ENCODE data around the gene ZNF559.
A peak's percentile ranks its signal among the peaks of the same experiment; 100 is the strongest.
"Not testable (repeated sequence)": the region's sequence is repeated elsewhere in the genome, so short reads cannot be mapped to it uniquely, and the experiment has no call there.

The ZNF559 gene

DNA sequence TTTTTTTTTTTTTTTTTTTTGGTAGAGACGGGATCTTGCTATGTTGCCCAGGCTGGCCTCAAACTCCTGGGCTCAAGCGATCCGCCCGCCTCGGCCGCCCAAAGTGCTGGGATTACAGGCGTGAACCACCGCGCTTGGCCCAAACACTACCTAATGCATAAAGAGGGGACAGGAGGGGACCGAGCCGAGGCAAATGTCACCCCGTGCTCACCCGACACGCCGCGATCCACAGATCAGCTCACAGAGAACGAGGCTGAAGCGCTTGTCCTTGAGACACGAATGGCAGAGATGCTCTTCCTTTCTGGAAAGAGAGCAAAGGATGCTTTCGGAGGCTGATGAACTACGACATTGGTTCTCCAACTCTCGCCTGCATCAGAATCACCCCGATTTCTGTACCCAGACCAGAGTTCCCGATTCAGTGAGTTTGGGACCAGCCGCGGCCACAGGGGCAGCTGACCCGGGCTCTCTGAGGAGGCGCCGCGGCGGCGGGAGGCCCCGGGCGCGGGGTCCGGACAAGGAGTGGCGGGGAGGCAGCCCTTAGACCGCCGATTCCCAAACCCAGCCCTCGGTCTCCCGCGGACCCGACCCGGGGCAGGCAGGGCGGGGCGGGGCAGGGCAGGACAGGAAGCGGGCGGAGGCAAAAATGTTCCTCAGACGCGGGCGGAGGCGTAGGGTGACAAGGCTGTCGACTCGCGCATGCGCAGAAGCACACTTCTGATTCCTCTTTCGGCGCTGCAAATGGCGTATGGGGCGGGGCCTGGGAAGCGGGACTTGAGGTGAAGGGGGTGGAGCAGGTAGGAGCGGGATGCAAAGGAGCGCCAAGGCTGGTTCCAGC is 14.6 kb upstream of the ZNF559 start, which contains the start of gene ZNF699:
TSS of gene ZNF699 (minus strand) at position 700 of the 835 bp plus-strand sequence. CDS start 4,719 bp downstream, outside the sequence.
- Histone ChIP-seq H3K9me3 (ENCODE audit: insufficient read depth, low read length, severe bottlenecking) (no peaks in the 10 kb centered on the region), H3K27ac (ENCODE audit: low read length) (peak within 1 kb of the TSS; percentile 88), H3K4me2 (ENCODE audit: insufficient read depth, low read length) (peak within 1 kb of the TSS; percentile 69), H2AFZ (ENCODE audit: low read depth, low read length) (peak within 1 kb of the TSS; percentile 99), H3K4me3 (ENCODE audit: low read depth in 1 of 2, low read length in 2 of 2) (peak within 1 kb of the TSS; percentile 86 to 94), H3K36me3 (ENCODE audit: insufficient read depth, low read length) (peaks cover 5% of the 10 kb centered on the region; the same call in 1 of the 2 replicates), H3K4me1 (ENCODE audit: insufficient read depth, low read length) (peaks cover 42% of the 10 kb centered on the region), H3K9ac (ENCODE audit: low read depth, low read length) (peak within 1 kb of the TSS; percentile 87), H3K79me2 (ENCODE audit: insufficient read depth, low read length) (peaks cover 24% of the 10 kb centered on the region), H4K20me1 (ENCODE audit: insufficient read depth, low read length) (no peaks in the 10 kb centered on the region), H3K27me3 (ENCODE audit: insufficient read depth, low read length, poor library complexity) (no peaks in the 10 kb centered on the region)
- TF ChIP-seq, protein P1, sequence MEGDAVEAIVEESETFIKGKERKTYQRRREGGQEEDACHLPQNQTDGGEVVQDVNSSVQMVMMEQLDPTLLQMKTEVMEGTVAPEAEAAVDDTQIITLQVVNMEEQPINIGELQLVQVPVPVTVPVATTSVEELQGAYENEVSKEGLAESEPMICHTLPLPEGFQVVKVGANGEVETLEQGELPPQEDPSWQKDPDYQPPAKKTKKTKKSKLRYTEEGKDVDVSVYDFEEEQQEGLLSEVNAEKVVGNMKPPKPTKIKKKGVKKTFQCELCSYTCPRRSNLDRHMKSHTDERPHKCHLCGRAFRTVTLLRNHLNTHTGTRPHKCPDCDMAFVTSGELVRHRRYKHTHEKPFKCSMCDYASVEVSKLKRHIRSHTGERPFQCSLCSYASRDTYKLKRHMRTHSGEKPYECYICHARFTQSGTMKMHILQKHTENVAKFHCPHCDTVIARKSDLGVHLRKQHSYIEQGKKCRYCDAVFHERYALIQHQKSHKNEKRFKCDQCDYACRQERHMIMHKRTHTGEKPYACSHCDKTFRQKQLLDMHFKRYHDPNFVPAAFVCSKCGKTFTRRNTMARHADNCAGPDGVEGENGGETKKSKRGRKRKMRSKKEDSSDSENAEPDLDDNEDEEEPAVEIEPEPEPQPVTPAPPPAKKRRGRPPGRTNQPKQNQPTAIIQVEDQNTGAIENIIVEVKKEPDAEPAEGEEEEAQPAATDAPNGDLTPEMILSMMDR (IDR thresholded peaks at IDR 0.05; ENCODE audit: borderline replicate concordance, extremely low read depth, low read length, poor library complexity, severe bottlenecking) = no peak
- TF ChIP-seq EZH2 (IDR thresholded peaks at IDR 0.05; ENCODE audit: borderline replicate concordance, low read depth, low read length, severe bottlenecking) = no peak
- peak; percentile 88 for ATAC-seq (ENCODE audit: insufficient read depth, low read depth)
- DNase-seq = peak; percentile 98

GRCh38 chr19:9309974-9310446 is 14.0 kb upstream of the ZNF559 start:
- peaks cover 24% of the 10 kb centered on the region for H3K79me2 ChIP-seq (ENCODE audit: insufficient read depth, low read length)
- peak overlapping the region; percentile 87 for H3K9ac ChIP-seq (ENCODE audit: low read depth, low read length)
- H3K4me2 ChIP-seq (ENCODE audit: insufficient read depth, low read length) = peak overlapping the region; percentile 69
- H3K27me3 ChIP-seq (ENCODE audit: insufficient read depth, low read length, poor library complexity) = no peaks in the 10 kb centered on the region
- H2AFZ ChIP-seq (ENCODE audit: low read depth, low read length) = peak overlapping the region; percentile 99
- peak; percentile 78 for ATAC-seq (ENCODE audit: insufficient read depth, low read depth)
- peak overlapping the region; percentile 88 for H3K27ac ChIP-seq (ENCODE audit: low read length)
- peak; percentile 90 for DNase-seq
- H3K9me3 ChIP-seq (ENCODE audit: insufficient read depth, low read length, severe bottlenecking) = no peaks in the 10 kb centered on the region
- peak overlapping the region; percentile 86 to 94 for H3K4me3 ChIP-seq (ENCODE audit: low read depth in 1 of 2, low read length in 2 of 2)
- peaks cover under 1% of the 10 kb centered on the region; the same call in 1 of the 2 replicates for H3K36me3 ChIP-seq (ENCODE audit: insufficient read depth, low read length)
- H4K20me1 ChIP-seq (ENCODE audit: insufficient read depth, low read length) = no peaks in the 10 kb centered on the region
- TF ChIP-seq EZH2 (IDR thresholded peaks at IDR 0.05; ENCODE audit: borderline replicate concordance, low read depth, low read length, severe bottlenecking) = no peak
- TF ChIP-seq, protein P1 (IDR thresholded peaks at IDR 0.05; ENCODE audit: borderline replicate concordance, extremely low read depth, low read length, poor library complexity, severe bottlenecking) = no peak
- H3K4me1 ChIP-seq (ENCODE audit: insufficient read depth, low read length) = peaks cover 42% of the 10 kb centered on the region

DNA sequence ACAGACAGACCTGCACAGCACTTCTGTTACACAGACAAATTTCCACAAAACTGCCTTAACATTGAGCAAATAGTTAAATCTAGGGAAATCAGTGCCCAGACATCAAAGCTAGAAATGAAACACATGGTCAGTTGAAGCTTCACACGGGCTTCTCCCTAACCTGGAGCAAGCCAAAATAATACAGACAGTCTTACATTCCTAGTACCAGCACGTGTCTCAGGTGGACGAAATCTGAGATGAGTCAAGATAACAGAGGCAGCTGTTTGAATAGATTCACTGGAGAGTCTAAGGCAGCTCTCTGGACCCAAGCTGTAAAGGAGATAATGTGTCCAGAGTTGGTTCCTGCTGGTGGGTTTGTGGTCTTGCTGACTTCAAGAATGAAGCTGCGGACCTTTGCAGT is 10.2 kb upstream of the ZNF559 start:
- no peak for DNase-seq
- H3K4me1 ChIP-seq (ENCODE audit: insufficient read depth, low read length) = peaks cover 18% of the 10 kb centered on the region
- H2AFZ ChIP-seq (ENCODE audit: low read depth, low read length) = no peak overlapping the region
- no peak overlapping the region for H3K27ac ChIP-seq (ENCODE audit: low read length)
- no peak overlapping the region for H3K9ac ChIP-seq (ENCODE audit: low read depth, low read length)
- ATAC-seq (ENCODE audit: insufficient read depth, low read depth) = no peak
- no peaks in the 10 kb centered on the region for H4K20me1 ChIP-seq (ENCODE audit: insufficient read depth, low read length)
- H3K36me3 ChIP-seq (ENCODE audit: insufficient read depth, low read length) = no peaks in the 10 kb centered on the region
- H3K9me3 ChIP-seq (ENCODE audit: insufficient read depth, low read length, severe bottlenecking) = no peaks in the 10 kb centered on the region
- no peak overlapping the region for H3K4me2 ChIP-seq (ENCODE audit: insufficient read depth, low read length)
- peaks cover 5% of the 10 kb centered on the region for H3K79me2 ChIP-seq (ENCODE audit: insufficient read depth, low read length)
- H3K27me3 ChIP-seq (ENCODE audit: insufficient read depth, low read length, poor library complexity) = no peaks in the 10 kb centered on the region
- TF ChIP-seq EZH2 (IDR thresholded peaks at IDR 0.05; ENCODE audit: borderline replicate concordance, low read depth, low read length, severe bottlenecking) = no peak
- H3K4me3 ChIP-seq (ENCODE audit: low read depth in 1 of 2, low read length in 2 of 2) = no peak overlapping the region

DNA sequence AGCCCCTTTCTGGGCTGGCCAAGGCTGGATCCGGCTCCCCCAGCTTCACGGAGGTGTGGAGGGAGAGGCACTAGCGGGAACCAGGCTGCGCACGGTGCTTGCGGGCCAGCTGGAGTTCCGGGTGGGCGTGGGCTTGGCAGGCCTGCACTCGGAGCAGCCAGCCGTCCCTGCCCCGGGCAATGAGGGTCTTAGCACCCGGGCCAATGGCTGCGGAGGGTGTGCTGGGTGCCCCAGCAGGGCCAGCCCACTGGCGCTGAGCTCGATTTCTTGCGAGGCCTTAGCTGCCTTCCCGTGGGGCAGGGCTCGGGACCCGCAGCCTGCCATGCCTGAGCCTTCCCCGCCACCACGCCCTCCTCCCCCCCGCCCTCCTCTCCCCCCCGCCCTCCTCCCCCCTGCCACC is 2.6 kb upstream of the ZNF559 start:
- Histone ChIP-seq H2AFZ (ENCODE audit: low read depth, low read length) (no peak overlapping the region), H3K27ac (ENCODE audit: low read length) (no peak overlapping the region), H3K36me3 (ENCODE audit: insufficient read depth, low read length) (peaks cover 8% of the 10 kb centered on the region; the same call in 1 of the 2 replicates), H3K4me1 (ENCODE audit: insufficient read depth, low read length) (peaks cover 39% of the 10 kb centered on the region), H3K27me3 (ENCODE audit: insufficient read depth, low read length, poor library complexity) (no peaks in the 10 kb centered on the region), H3K9me3 (ENCODE audit: insufficient read depth, low read length, severe bottlenecking) (peaks cover 4% of the 10 kb centered on the region), H3K4me2 (ENCODE audit: insufficient read depth, low read length) (no peak overlapping the region), H3K4me3 (ENCODE audit: low read depth in 1 of 2, low read length in 2 of 2) (no peak overlapping the region), H3K9ac (ENCODE audit: low read depth, low read length) (no peak overlapping the region), H3K79me2 (ENCODE audit: insufficient read depth, low read length) (peaks cover 22% of the 10 kb centered on the region), H4K20me1 (ENCODE audit: insufficient read depth, low read length) (no peaks in the 10 kb centered on the region)
- ATAC-seq (ENCODE audit: insufficient read depth, low read depth) (no peak), DNase-seq (no peak)
- TF ChIP-seq, protein P1 (IDR thresholded peaks at IDR 0.05; ENCODE audit: borderline replicate concordance, extremely low read depth, low read length, poor library complexity, severe bottlenecking) = no peak
- no peak for TF ChIP-seq EZH2 (IDR thresholded peaks at IDR 0.05; ENCODE audit: borderline replicate concordance, low read depth, low read length, severe bottlenecking)

- not testable (repeated sequence) for H2AFZ ChIP-seq (ENCODE audit: low read depth, low read length); H3K27me3 ChIP-seq (ENCODE audit: insufficient read depth, low read length, poor library complexity); H3K9me3 ChIP-seq (ENCODE audit: insufficient read depth, low read length, severe bottlenecking); H3K27ac ChIP-seq (ENCODE audit: low read length); H3K4me2 ChIP-seq (ENCODE audit: insufficient read depth, low read length); H3K9ac ChIP-seq (ENCODE audit: low read depth, low read length); H4K20me1 ChIP-seq (ENCODE audit: insufficient read depth, low read length); H3K4me3 ChIP-seq (ENCODE audit: low read depth in 1 of 2, low read length in 2 of 2); ATAC-seq (ENCODE audit: insufficient read depth, low read depth); DNase-seq
- H3K4me1 ChIP-seq (ENCODE audit: insufficient read depth, low read length) = peaks cover 41% of the 10 kb centered on the region
- H3K36me3 ChIP-seq (ENCODE audit: insufficient read depth, low read length) = peaks cover 11% of the 10 kb centered on the region
- H3K79me2 ChIP-seq (ENCODE audit: insufficient read depth, low read length) = peaks cover 26% of the 10 kb centered on the region
These were observed 2.2 kb upstream of the ZNF559 start for GRCh38 chr19:9321756-9322155.

Measured in DND-41 (cell line).